Measurements from ENCODE around the gene SPATA21. TPM values are rescaled to one million over a fixed set of nuclear protein-coding genes. Genes with fewer than 3 reads are reported as not detected.

Gene SPATA21
- not detected in 2 replicates for total RNA-seq

DNA sequence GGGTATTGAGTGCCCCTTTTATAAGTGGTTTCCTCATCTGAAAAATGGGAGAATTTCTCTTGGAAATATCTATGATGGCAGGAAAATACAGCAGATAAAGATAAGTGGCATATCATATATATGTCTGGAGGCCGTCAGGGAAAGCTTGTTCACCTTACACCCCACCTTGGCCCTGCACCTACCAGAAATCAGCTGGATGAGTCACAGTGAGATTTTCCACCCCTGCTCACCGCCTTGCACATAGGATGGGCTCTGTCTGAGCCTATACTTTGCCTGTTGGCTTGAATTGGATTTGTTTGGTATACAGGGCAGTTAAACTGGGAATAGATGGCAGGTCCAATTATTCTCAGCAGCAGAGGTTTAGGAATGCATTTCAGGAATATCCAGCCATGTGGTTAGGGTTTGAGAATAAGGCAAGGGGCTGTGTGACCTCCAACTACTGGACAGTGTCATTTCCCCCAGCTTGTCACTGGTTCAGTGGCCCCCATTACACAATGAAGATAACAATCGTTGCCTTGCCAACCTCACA, at the start of gene SPATA21:
TSS of gene SPATA21 (minus strand) at position 479 of the 529 bp plus-strand sequence. CDS start 6,053 bp downstream, outside the sequence.

DNA sequence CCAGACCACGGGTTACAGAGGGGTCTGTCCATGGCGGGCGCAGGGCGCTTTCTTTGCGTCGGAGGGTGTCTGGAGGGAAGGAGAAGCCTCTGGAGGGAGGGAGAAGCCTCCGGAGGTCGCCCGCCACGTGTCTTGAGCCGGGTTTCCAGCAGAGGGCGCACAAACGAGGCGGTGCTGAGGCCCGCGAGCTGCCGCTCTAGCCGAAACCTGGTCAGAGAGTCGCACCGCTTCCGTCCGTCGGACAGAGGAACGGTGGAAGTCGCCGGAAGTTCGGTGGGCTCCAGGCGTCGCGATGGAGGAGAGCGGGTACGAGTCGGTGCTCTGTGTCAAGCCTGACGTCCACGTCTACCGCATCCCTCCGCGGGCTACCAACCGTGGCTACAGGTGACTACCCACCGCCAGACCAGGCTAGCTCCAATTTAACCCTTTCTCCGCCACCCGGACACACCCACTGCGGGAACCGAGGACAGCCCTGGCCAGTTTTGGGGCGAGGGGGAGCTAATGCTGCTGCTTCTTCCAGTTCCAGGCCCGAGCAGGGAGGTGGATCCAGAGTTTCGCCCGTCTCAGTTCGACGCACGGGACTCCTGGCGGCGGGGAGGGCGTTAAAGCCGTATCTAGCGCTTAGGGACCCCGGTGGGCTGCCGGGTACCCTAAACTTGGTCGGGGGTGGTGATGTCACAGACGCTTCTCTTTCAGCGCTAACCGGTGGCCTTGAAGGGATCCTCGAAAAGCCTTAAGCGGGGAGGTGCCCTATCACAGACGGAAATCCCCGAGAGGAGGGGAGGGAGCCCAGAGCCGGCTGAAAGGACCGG, 3.5 kb upstream of the SPATA21 start, which contains the start of gene NECAP2:
TSS of gene NECAP2 (plus strand) at position 255 of the 812 bp plus-strand sequence. CDS start at position 293, 38 bp downstream.

DNA sequence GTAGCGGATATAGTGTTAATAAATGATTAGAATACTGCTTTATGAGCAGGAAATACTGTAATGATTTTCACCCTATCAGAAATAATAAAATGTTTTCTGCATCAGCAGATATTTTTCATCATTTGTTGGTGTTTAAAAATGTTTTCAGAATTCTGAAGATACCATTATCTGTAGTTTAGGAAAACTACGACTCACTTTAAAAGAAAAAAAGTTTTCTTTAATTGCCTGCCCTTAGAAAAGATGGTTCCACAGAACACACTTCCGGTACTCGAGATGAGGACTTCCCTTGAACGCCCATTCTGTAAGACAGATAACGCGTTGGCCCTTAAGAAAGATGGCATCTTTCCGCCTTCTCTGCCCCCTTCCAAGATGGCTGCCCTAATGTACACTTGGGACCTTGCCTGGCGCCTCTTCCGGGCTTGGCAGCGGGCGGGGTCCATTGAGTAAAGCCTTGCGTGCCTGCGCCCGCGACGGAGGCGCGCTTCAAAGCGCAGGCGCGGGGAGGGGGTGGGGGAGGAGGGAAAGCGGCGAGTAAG, 70.4 kb downstream of the SPATA21 start, which contains the start of gene SZRD1:
TSS of gene SZRD1 (plus strand) at position 521 of the 536 bp plus-strand sequence. CDS start 16 bp downstream, outside the sequence.

GRCh38 chr1:16351994-16352841, 85.0 kb downstream of the SPATA21 start, which contains the start of gene FBXO42:
Gene FBXO42, minus strand, starts transcription at chr1:16352480. Its CDS starts 37,062 bp downstream, at chr1:16315418.

Other genes starting within 250 kb of the SPATA21 start
- gene ARHGEF19, start 224.8 kb downstream of the SPATA21 start, total RNA-seq: 1.6 and 2.0 TPM in 2 replicates
- gene CPLANE2, start 200.2 kb downstream of the SPATA21 start, total RNA-seq: 10.8 and 11.5 TPM in 2 replicates
- gene FBXO42, start 84.9 kb downstream of the SPATA21 start, total RNA-seq: 7.6 and 8.1 TPM in 2 replicates
- gene SZRD1, start 70.2 kb downstream of the SPATA21 start, total RNA-seq: 14.6 and 17.8 TPM in 2 replicates
- gene NECAP2, start 3.3 kb upstream of the SPATA21 start, total RNA-seq: 76.6 and 106 TPM in 2 replicates
- gene RNU1-1, start 76.9 kb upstream of the SPATA21 start, total RNA-seq: 2,114 and 10,807 TPM in 2 replicates
- 31.4 and 41.0 TPM in 2 replicates for gene NBPF1, start 176.1 kb upstream of the SPATA21 start, total RNA-seq
- 2,114 and 10,807 TPM in 2 replicates for gene RNU1-3, start 229.5 kb upstream of the SPATA21 start, total RNA-seq